Adipose tissue (tissue), 3 donors: Measurements from ENCODE around the gene CAMTA1. TPM values are rescaled to one million over a fixed set of nuclear protein-coding genes. Genes with fewer than 3 reads are reported as not detected.

Source experiments
- H3K27ac ChIP-seq: one replicate; pipeline ENCODE4 v1.5.1; 2013; ENCODE audit warnings: low read depth, low read length
- WGBS, 3 donors: extraction: QIAGEN DNeasy Blood & Tissue Kit; methylation state at CpG; one replicate each; pipeline ENCODE4 v1.1.7; 2013; 5-methylcytosine and 5-hydroxymethylcytosine counted together
- polyA plus RNA-seq, 3 donors: library from polyadenylated mRNA; stranded (reverse); fragments of 200-250 nt; gene quantifications; one replicate each; pipeline ENCODE4 v1.2.3, GENCODE V29; 2013
- donor health status: healthy with polysubstance abuse.
- donor health status: Bipolar disorder and iron deficiency.
- donor health status: healthy.

Gene CAMTA1
- polyA plus RNA-seq, 3 donors: 25.7 to 111 (median 60.2) TPM

DNA sequence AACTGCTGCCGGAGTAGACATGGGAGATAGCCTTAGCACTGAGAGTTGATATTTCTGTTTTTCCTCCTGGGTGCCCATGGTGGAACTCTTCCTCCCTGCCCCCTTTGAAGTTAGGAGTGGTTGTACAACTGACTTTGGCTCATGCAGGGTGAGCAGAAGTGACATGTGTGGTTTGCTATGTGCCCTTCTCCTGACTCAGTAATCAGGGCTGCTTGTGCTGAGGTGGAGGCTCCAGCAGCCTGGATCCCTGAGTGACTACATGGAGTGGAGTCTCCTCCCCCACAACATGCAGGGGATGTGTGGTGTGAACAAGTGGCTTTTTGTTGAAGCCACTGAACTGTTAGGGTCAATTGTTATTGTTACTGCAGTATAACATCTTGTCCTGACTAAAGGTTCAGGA is 261.6 kb downstream of the CAMTA1 start:
- WGBS, 3 donors: 90 to 100% (median 91%) methylated on average over 1 of the region's 1 CpG
- H3K27ac ChIP-seq: no peak overlapping the region

GRCh38 chr1:7047866-7048265 is 262.6 kb downstream of the CAMTA1 start:
- WGBS, 3 donors: 74 to 77% (median 75%) methylated on average over 2 of the region's 2 CpGs
- H3K27ac ChIP-seq: no peak overlapping the region

GRCh38 chr1:7048395-7048794 is 263.1 kb downstream of the CAMTA1 start:
- WGBS, 3 donors: 72 to 85% (median 79%) methylated on average over 10 of the region's 10 CpGs
- no peak overlapping the region for H3K27ac ChIP-seq

GRCh38 chr1:7049913-7050625 is 264.8 kb downstream of the CAMTA1 start:
- WGBS, 3 donors: 71 to 87% (median 84%) methylated on average over 25 of the region's 25 CpGs
- no peak overlapping the region for H3K27ac ChIP-seq

GRCh38 chr1:7050751-7051665 is 265.8 kb downstream of the CAMTA1 start:
- H3K27ac ChIP-seq: no peak overlapping the region
- 69 to 71% (median 71%) methylated on average over 32 of the region's 32 CpGs for WGBS, 3 donors

- no peak overlapping the region for H3K27ac ChIP-seq
- 66 to 76% (median 69%) methylated on average over 13 of the region's 13 CpGs for WGBS, 3 donors
Observed at GRCh38 chr1:7052701-7053100, 267.4 kb downstream of the CAMTA1 start.

- 48 to 67% (median 63%) methylated on average over 12 of the region's 12 CpGs for WGBS, 3 donors
- H3K27ac ChIP-seq: no peak overlapping the region
Observed at GRCh38 chr1:7060745-7061144, 275.5 kb downstream of the CAMTA1 start.

DNA sequence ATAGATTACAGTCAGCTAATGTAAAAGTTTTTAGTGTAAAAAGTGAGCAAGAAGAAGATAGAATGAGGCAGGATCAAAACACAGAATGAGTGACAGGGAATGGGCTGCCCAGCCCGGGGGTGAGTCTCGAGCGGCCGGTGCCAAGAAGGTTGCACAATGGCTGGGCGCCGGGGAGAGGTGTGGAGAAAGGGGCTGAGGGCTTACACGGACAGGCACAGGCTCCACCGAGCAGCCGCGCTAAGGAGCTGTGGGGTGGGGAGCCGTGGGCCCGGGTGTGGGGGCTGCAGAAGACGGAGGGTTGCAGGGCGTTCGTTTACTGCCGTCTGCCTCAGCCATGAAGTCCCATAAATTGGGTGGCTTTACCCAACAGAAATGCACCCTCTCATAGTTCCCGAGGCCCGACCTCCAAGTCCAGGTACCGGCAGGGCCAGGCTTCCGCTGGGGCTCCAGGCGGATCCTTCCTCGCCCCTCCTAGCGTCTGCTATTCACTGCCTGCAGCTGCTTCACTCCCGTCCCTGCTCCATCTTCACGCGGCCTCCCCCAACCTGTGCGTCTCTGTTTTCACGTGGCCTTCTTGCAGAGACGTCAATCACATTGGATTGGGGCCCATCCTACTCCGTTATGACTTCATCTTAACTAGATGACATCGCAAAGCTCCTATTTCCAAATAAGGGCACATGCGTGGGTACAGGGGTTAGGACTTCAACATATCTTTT is 277.2 kb downstream of the CAMTA1 start:
- WGBS, 3 donors: 80 to 86% (median 84%) methylated on average over 31 to 32 of the region's 32 CpGs
- H3K27ac ChIP-seq: no peak overlapping the region

- H3K27ac ChIP-seq: no peak overlapping the region
- 75 to 85% (median 80%) methylated on average over 1 of the region's 1 CpG for WGBS, 3 donors
Observed at GRCh38 chr1:7063981-7064380, 278.7 kb downstream of the CAMTA1 start.

- no peak overlapping the region for H3K27ac ChIP-seq
- WGBS, 3 donors: 85 to 87% (median 87%) methylated on average over 5 of the region's 5 CpGs
Observed at GRCh38 chr1:7068552-7068951, 283.3 kb downstream of the CAMTA1 start.

DNA sequence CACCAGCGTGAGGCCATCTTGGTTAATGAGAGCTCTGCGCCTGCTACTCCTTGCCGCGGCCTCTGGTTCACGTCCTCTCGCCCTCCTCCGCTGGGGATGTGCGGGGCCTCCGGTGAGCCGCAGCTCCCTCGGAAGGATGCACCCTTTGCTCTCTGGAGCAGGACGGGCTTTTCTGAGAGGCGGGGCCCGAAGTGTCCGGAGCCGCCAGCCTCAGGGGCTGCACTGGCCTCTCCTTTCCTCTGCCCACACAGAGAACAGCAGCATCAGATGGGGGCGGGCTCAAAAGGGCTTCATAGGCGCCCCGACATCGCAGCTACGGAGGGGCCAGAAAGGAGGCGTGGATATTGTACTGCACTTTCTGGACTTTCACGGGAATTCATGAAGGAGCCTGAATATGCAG is 284.7 kb downstream of the CAMTA1 start:
- WGBS, 3 donors: 9 to 17% (median 10%) methylated on average over 23 of the region's 23 CpGs
- H3K27ac ChIP-seq: no peak overlapping the region

DNA sequence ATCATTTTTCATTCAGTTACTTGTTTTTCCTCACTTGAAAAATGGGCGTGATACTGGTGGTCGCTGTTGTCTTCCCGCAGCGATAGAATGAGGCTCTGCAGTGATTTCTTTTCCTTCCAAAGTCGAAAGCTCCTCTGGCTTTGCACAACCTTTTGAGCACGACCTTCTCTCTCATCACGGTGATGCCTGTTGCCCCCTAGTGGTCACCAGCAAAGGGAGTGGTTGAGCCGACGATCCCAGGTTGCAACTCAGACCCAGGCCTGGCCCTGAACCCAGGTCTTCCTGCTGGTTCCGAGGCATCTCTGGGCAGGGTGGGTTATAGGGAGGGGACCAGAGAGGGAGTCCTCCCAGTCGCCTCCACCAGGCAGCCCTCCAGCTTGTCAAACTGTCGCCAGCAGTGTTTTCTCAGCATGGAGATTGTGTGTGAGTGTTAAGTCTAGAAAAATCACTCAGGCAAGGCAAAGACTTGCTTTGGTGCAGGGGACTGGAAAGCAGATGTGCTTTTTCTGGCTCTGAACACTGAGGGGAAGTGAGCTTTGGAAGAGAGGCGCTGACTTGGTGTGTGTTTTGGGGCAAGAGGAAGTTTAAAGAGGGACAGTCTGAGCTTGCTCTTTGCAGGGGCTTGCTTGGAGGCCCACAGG is 285.3 kb downstream of the CAMTA1 start:
- 8 to 10% (median 9%) methylated on average over 13 of the region's 13 CpGs for WGBS, 3 donors

GRCh38 chr1:7076117-7076516 is 290.9 kb downstream of the CAMTA1 start:
- WGBS, 3 donors: 60 to 72% (median 70%) methylated on average over 5 of the region's 5 CpGs
- H3K27ac ChIP-seq: no peak overlapping the region

More for the DNA sequence above, 285.3 kb downstream of the CAMTA1 start:
- no peak overlapping the region for H3K27ac ChIP-seq

DNA sequence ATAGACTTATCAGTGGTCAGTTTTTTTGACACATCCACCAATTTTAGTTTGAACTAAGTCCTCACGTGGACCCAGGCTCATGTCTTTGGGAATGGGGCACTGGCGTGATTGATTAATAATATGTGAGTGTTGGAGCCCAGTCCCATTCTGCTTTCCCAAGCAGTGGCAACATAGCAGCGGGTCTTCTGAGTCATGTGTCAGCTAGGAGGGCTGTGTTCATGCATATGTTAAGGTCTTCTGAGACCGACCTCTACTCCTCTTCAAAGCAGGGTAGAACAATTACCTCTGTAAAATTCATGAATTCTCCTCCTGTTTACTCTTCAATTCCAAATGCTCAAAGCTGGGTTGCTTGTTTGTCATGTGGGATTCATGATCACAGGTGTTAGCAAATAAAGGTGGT is 291.3 kb downstream of the CAMTA1 start:
- H3K27ac ChIP-seq: no peak overlapping the region
- 64 to 67% (median 65%) methylated on average over 4 of the region's 4 CpGs for WGBS, 3 donors

GRCh38 chr1:7077136-7077535 is 291.9 kb downstream of the CAMTA1 start:
- no peak overlapping the region for H3K27ac ChIP-seq
- 40 to 53% (median 44%) methylated on average over 4 of the region's 4 CpGs for WGBS, 3 donors

- no peak overlapping the region for H3K27ac ChIP-seq
- 67 to 78% (median 72%) methylated on average over 3 of the region's 3 CpGs for WGBS, 3 donors
Observed at GRCh38 chr1:7077970-7078369, 292.7 kb downstream of the CAMTA1 start.

DNA sequence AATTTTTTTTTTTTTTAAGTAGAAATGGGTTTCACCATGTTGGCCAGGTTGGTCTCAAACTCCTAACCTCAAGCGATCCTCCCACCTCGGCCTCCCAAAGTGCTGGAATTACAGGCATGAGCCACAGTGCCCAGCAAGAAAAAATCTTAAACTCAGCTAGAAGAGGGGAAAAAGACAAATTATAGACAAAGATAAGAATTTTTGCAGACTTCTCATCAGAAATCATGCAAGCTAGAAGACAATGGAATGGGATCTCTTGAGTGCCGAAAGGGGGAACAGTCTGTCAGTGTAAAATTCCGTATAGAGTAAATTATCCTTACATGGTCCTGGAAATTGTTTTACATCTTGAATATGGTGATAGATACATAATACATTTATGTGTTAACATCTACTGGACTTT is 294.4 kb downstream of the CAMTA1 start:
- no peak overlapping the region for H3K27ac ChIP-seq
- 87 to 94% (median 93%) methylated on average over 4 of the region's 4 CpGs for WGBS, 3 donors

GRCh38 chr1:7084232-7084894 is 299.1 kb downstream of the CAMTA1 start:
- 53 to 62% (median 61%) methylated on average over 17 of the region's 17 CpGs for WGBS, 3 donors
- H3K27ac ChIP-seq: no peak overlapping the region
